Activated T-cell treated with anti-CD3 and anti-CD28 coated beads, Interleukin-2, amount 50 U/mL, for 4 hours (primary cell): ENCODE results near the gene TMA16. TPM values are rescaled to one million over a fixed set of nuclear protein-coding genes. Genes with fewer than 3 reads are reported as not detected.
A peak's percentile ranks its signal among the peaks of the same experiment; 100 is the strongest.
"Not testable (repeated sequence)": the region's sequence is repeated elsewhere in the genome, so short reads cannot be mapped to it uniquely, and the experiment has no call there.

Source experiments
- ATAC-seq, 2 donors: fragments of 200-7000 bp; cut with Tn5 transposase; one replicate each; pipeline ENCODE4 v1.10.0; 2021
- DNase-seq: peaks from one replicate; pipeline ENCODE4 v3.0.0-alpha.2; 2020
- H3K27me3 Mint-ChIP-seq: one replicate; pipeline ENCODE4 v1.8.0; 2021; ENCODE audit warnings: low read depth, mixed read lengths
- H3K36me3 Mint-ChIP-seq: one replicate; pipeline ENCODE4 v1.8.0; 2022; ENCODE audit warnings: mixed read lengths; ENCODE audit not compliant: insufficient read depth
- H3K4me1 Mint-ChIP-seq: one replicate; pipeline ENCODE4 v1.8.0; 2021; ENCODE audit warnings: low read depth, mixed read lengths
- H3K4me3 Mint-ChIP-seq: one replicate; pipeline ENCODE4 v1.8.0; 2021; ENCODE audit warnings: mild to moderate bottlenecking, moderate library complexity, mixed read lengths
- H3K9me3 Mint-ChIP-seq: one replicate; pipeline ENCODE4 v1.8.0; 2021; ENCODE audit warnings: mixed read lengths
- total RNA-seq, 3 donors: library from RNA; stranded (reverse); gene quantifications; one replicate each; pipeline ENCODE4 v1.2.1, GENCODE V29; 2021

TMA16 gene
- 10 to 100 TPM; 66.1 to 76.3 (median 68.6) TPM for total RNA-seq

GRCh38 chr4:163494360-163495241 lies at the start of gene TMA16:
TSS of gene TMA16 (plus strand) at chr4:163494690. CDS start at chr4:163494802, 112 bp downstream.
- H3K27me3 Mint-ChIP-seq: no peaks in the 10 kb centered on the region
- H3K9me3 Mint-ChIP-seq: no peaks in the 10 kb centered on the region
- DNase-seq (peak; percentile 71), ATAC-seq (peak; percentile 93 to 94)
- H3K4me1 Mint-ChIP-seq: peaks cover 31% of the 10 kb centered on the region
- peak within 1 kb of the TSS; percentile 95 for H3K4me3 Mint-ChIP-seq
- H3K36me3 Mint-ChIP-seq: peaks cover 13% of the 10 kb centered on the region

- H3K9me3 Mint-ChIP-seq, H3K4me1 Mint-ChIP-seq, DNase-seq, ATAC-seq, H3K4me3 Mint-ChIP-seq, H3K36me3 Mint-ChIP-seq: not testable (repeated sequence)
- H3K27me3 Mint-ChIP-seq: peaks cover 11% of the 10 kb centered on the region
Measured at GRCh38 chr4:163447023-163447422, 47.5 kb upstream of the TMA16 start.

GRCh38 chr4:163447481-163447880 lies 47.0 kb upstream of the TMA16 start:
- no peak for ATAC-seq
- DNase-seq: no peak
- Mint-ChIP-seq H3K27me3 (peaks cover 7% of the 10 kb centered on the region), H3K36me3 (no peaks in the 10 kb centered on the region), H3K4me1 (no peaks in the 10 kb centered on the region), H3K4me3 (no peak overlapping the region), H3K9me3 (no peaks in the 10 kb centered on the region)

GRCh38 chr4:163448540-163449203 lies 45.8 kb upstream of the TMA16 start:
- H3K4me1 Mint-ChIP-seq: no peaks in the 10 kb centered on the region
- DNase-seq (no peak), ATAC-seq (no peak)
- H3K27me3 Mint-ChIP-seq: peaks cover 3% of the 10 kb centered on the region
- H3K36me3 Mint-ChIP-seq: no peaks in the 10 kb centered on the region
- no peaks in the 10 kb centered on the region for H3K9me3 Mint-ChIP-seq
- H3K4me3 Mint-ChIP-seq: no peak overlapping the region

GRCh38 chr4:163462556-163462955 lies 31.9 kb upstream of the TMA16 start:
- H3K4me1 Mint-ChIP-seq: no peaks in the 10 kb centered on the region
- no peak overlapping the region for H3K4me3 Mint-ChIP-seq
- H3K27me3 Mint-ChIP-seq: peaks cover 12% of the 10 kb centered on the region
- DNase-seq: no peak
- no peaks in the 10 kb centered on the region for H3K9me3 Mint-ChIP-seq
- no peaks in the 10 kb centered on the region for H3K36me3 Mint-ChIP-seq
- no peak for ATAC-seq

- no peaks in the 10 kb centered on the region for H3K36me3 Mint-ChIP-seq
- H3K4me3 Mint-ChIP-seq: no peak overlapping the region
- ATAC-seq (no peak), DNase-seq (no peak)
- no peaks in the 10 kb centered on the region for H3K9me3 Mint-ChIP-seq
- peaks cover 6% of the 10 kb centered on the region for H3K27me3 Mint-ChIP-seq
- H3K4me1 Mint-ChIP-seq: no peaks in the 10 kb centered on the region
Measured at GRCh38 chr4:163467082-163467770, 27.3 kb upstream of the TMA16 start.

GRCh38 chr4:163470391-163470790 lies 24.1 kb upstream of the TMA16 start:
- Mint-ChIP-seq H3K4me1 (no peaks in the 10 kb centered on the region), H3K9me3 (no peaks in the 10 kb centered on the region), H3K4me3 (no peak overlapping the region), H3K27me3 (peaks cover 3% of the 10 kb centered on the region), H3K36me3 (no peaks in the 10 kb centered on the region)
- ATAC-seq: no peak
- DNase-seq: no peak

- no peak for ATAC-seq
Measured at GRCh38 chr4:163473130-163473529, 21.4 kb upstream of the TMA16 start.

GRCh38 chr4:163473576-163473975 lies 20.9 kb upstream of the TMA16 start, which contains the start of gene TKTL2:
TSS of gene TKTL2 (minus strand) at chr4:163473754. CDS start at chr4:163473734, 20 bp downstream.
- H3K4me3 Mint-ChIP-seq: no peak within 1 kb of the TSS
- DNase-seq: no peak
- H3K27me3 Mint-ChIP-seq: no peaks in the 10 kb centered on the region

More at GRCh38 chr4:163473130-163473529, 21.4 kb upstream of the TMA16 start:
- no peak overlapping the region for H3K4me3 Mint-ChIP-seq
- H3K4me1 Mint-ChIP-seq: no peaks in the 10 kb centered on the region
- no peak for DNase-seq
- no peaks in the 10 kb centered on the region for H3K9me3 Mint-ChIP-seq
- H3K36me3 Mint-ChIP-seq: no peaks in the 10 kb centered on the region
- H3K27me3 Mint-ChIP-seq: no peaks in the 10 kb centered on the region

GRCh38 chr4:163474027-163474426 lies 20.5 kb upstream of the TMA16 start:
- H3K36me3 Mint-ChIP-seq: no peaks in the 10 kb centered on the region
- H3K4me3 Mint-ChIP-seq: no peak overlapping the region
- no peaks in the 10 kb centered on the region for H3K27me3 Mint-ChIP-seq
- H3K4me1 Mint-ChIP-seq: no peaks in the 10 kb centered on the region
- no peak for DNase-seq
- ATAC-seq: no peak
- no peaks in the 10 kb centered on the region for H3K9me3 Mint-ChIP-seq

More at GRCh38 chr4:163473576-163473975, 20.9 kb upstream of the TMA16 start, which contains the start of gene TKTL2:
- Mint-ChIP-seq H3K4me1 (no peaks in the 10 kb centered on the region), H3K36me3 (no peaks in the 10 kb centered on the region), H3K9me3 (no peaks in the 10 kb centered on the region)
- ATAC-seq: no peak

- H3K36me3 Mint-ChIP-seq: no peaks in the 10 kb centered on the region
- H3K4me3 Mint-ChIP-seq: no peak overlapping the region
- H3K4me1 Mint-ChIP-seq: no peaks in the 10 kb centered on the region
- no peaks in the 10 kb centered on the region for H3K27me3 Mint-ChIP-seq
- DNase-seq (no peak), ATAC-seq (no peak)
- H3K9me3 Mint-ChIP-seq: no peaks in the 10 kb centered on the region
Measured at GRCh38 chr4:163476761-163477438, 17.6 kb upstream of the TMA16 start.

- DNase-seq (no peak), ATAC-seq (no peak)
- H3K4me1 Mint-ChIP-seq: no peaks in the 10 kb centered on the region
- H3K4me3 Mint-ChIP-seq: no peak overlapping the region
- no peaks in the 10 kb centered on the region for H3K27me3 Mint-ChIP-seq
- H3K36me3 Mint-ChIP-seq: no peaks in the 10 kb centered on the region
- no peaks in the 10 kb centered on the region for H3K9me3 Mint-ChIP-seq
Measured at GRCh38 chr4:163482190-163482589, 12.3 kb upstream of the TMA16 start.

GRCh38 chr4:163484906-163485305 lies 9.6 kb upstream of the TMA16 start:
- ATAC-seq (peak in 1 of 2 donors; percentile 58), DNase-seq (peak; percentile 47)
- peaks cover 4% of the 10 kb centered on the region for H3K4me1 Mint-ChIP-seq
- no peaks in the 10 kb centered on the region for H3K36me3 Mint-ChIP-seq
- peaks cover 6% of the 10 kb centered on the region for H3K27me3 Mint-ChIP-seq
- no peak overlapping the region for H3K4me3 Mint-ChIP-seq
- no peaks in the 10 kb centered on the region for H3K9me3 Mint-ChIP-seq

GRCh38 chr4:163485589-163485988 lies 8.9 kb upstream of the TMA16 start:
- H3K9me3 Mint-ChIP-seq: no peaks in the 10 kb centered on the region

More at GRCh38 chr4:163485589-163485988, 8.9 kb upstream of the TMA16 start:
- Mint-ChIP-seq H3K36me3 (no peaks in the 10 kb centered on the region), H3K27me3 (peaks cover 6% of the 10 kb centered on the region), H3K4me1 (peaks cover 4% of the 10 kb centered on the region), H3K4me3 (no peak overlapping the region)
- no peak for ATAC-seq
- no peak for DNase-seq
